ENCODE data around the gene HMG20A.

HMG20A gene

DNA sequence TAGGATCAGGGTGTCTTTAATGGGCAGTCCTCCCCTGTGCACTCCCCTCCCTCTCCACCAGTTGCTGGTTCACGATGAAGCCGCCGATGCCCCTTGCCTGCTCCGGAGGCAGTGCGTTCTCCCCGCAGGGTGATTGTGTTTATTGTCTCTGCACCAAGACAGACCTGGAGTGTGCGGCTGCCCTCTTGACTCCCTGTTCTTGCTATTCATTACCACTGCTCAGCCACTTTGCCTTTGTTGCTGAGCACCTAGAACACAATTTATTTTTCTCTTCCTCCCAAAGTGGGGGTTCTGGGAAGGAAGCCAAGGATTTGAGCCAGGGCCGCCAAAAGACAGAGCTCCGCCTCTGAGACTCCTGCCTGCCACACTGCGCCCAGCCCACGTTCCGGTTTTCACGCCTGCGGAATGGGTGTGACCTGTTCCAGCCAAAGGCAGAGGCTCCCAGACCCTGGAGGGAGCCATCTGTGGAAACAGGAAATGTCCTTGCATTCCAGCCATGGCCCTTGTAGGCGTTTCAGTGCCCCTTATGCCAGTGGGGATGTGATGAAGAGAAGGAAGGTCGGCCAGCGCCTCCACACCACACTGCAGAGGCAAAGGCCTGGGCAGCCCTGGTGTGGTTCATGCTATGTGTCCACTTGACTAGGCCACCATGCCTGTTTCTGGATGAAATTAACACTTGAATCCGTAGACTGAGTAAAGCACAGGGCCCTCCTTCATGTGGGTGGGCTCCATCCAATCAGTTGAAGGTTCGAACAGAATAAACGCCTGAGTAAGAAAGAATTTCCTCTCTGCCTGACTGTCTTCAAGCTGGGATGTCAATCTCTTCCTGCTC, 85.8 kb downstream of the HMG20A start:
- TF ChIP-seq FOXP2 (optimal IDR thresholded peaks at IDR 0.05; ENCODE audit: control extremely low read depth, extremely low read length, insufficient read depth) (no peak), POLR2AphosphoS5 (IDR thresholded peaks at IDR 0.05; ENCODE audit: borderline replicate concordance, low read depth, low read length) (no peak), EZH2 (IDR thresholded peaks at IDR 0.05) (no peak)
- H3K9ac ChIP-seq (ENCODE audit: insufficient read length), result no peak overlapping the region
- no peaks in the 10 kb centered on the region for H3K36me3 ChIP-seq (ENCODE audit: insufficient read depth, low read length)
- H3K27ac ChIP-seq, result no peak overlapping the region
- no peaks in the 10 kb centered on the region for H3K9me3 ChIP-seq (ENCODE audit: low read depth, low read length)
- no peak for DNase-seq (ENCODE audit: low read depth, low spot score)
- no peak overlapping the region for H3K4me3 ChIP-seq

DNA sequence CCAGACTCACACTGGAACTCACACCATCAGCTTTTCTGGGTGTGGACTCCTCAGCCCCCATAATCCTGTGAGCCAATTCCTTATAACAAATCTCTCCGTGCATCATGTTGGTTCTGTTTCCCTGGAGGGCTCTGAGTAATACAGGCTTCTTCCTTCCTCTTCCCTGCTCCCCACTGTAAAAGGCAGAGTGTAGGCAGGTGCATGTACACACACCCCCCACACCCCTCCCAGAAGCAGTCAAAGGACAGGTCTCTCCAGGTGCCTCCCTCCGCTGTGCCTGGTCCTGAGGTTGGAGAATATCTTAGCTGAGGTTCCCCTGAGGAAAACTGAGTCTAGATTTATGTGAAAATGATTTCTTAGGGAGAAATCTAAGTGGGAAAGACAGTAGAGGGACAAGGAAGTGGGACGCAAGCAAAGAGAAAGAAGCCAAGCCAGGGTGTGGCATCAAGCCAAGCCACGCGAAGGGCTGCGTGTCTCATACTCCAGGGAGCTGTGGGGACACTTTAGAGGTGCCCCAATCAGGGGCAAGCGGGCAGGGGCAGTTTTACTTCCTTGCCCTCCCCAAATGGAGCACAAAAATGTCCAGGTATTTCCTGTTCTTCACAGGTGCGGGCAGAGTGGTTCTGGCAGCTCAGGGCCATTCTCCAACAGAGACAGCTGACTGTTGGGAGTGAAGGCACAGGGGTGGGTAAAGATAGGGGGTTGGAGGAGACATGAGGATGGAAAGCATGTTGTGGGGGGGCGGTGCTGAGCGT, 86.6 kb downstream of the HMG20A start:
- Histone ChIP-seq H3K36me3 (ENCODE audit: insufficient read depth, low read length) (no peaks in the 10 kb centered on the region), H3K9me3 (ENCODE audit: low read depth, low read length) (no peaks in the 10 kb centered on the region), H3K4me3 (no peak overlapping the region), H3K9ac (ENCODE audit: insufficient read length) (no peak overlapping the region), H3K27ac (no peak overlapping the region)
- DNase-seq (ENCODE audit: low read depth, low spot score), result no peak
- TF ChIP-seq POLR2AphosphoS5 (IDR thresholded peaks at IDR 0.05; ENCODE audit: borderline replicate concordance, low read depth, low read length) (no peak), FOXP2 (optimal IDR thresholded peaks at IDR 0.05; ENCODE audit: control extremely low read depth, extremely low read length, insufficient read depth) (no peak)

DNA sequence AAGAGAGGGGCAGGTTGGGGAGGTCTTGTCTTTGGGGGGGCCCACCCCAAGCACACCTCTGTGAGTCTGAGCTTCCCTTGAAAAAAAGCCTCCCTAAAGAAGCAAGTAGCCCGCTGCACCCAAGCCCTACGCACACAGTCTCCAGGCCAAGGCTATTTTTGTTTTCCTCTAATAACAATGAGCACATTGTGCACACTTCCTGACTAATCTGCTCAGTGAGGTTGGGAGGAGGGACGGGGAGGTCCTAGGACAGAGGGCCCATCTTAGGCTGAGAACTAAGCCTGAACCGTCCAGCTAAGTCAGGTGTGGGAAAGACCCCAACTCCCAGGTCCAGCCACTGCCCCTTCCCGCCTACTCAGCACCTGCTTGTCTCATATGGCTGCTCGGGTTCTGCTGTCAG, 87.2 kb downstream of the HMG20A start:
- H3K4me3 ChIP-seq, result no peak overlapping the region
- no peaks in the 10 kb centered on the region for H3K36me3 ChIP-seq (ENCODE audit: insufficient read depth, low read length)
- no peaks in the 10 kb centered on the region for H3K9me3 ChIP-seq (ENCODE audit: low read depth, low read length)
- TF ChIP-seq EZH2 (IDR thresholded peaks at IDR 0.05) (no peak), POLR2AphosphoS5 (IDR thresholded peaks at IDR 0.05; ENCODE audit: borderline replicate concordance, low read depth, low read length) (no peak), FOXP2 (optimal IDR thresholded peaks at IDR 0.05; ENCODE audit: control extremely low read depth, extremely low read length, insufficient read depth) (no peak)
- no peak overlapping the region for H3K27ac ChIP-seq
- H3K9ac ChIP-seq (ENCODE audit: insufficient read length), result no peak overlapping the region
- DNase-seq (ENCODE audit: low read depth, low spot score), result no peak

DNA sequence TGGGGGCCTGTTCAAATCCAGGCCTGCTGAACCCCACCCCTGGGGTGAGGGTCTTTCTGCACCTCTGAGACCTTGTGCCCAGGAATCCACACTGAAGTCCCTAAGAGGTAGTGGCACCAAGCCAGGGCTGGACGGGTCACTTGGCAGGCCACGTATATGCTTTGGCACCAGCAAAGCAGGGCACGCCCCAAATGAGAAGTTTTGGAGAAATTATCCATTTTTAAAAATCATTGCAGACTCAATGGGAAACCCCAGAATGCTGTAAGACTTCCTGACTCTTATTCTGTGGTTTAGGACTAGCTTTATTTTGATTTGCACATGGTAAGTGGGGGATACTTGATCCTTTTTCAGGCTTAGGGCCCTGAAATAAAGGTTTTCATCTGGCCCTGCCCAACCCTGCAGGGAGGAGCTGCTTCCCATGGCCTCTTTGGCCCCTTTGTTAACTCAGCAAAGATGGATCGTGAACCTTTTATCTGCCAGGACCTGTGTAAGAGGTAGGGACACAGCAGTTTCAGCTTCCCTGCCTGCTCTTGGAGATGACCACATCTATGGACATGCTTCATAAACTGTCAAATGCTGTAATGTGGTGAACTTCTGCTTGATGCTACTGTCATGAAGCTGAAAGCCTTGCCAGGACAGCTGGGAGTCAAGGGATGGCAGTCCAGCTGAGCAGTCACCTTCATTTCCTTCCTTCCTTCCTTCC, 88.0 kb downstream of the HMG20A start:
- H3K27ac ChIP-seq, result no peak overlapping the region
- no peak overlapping the region for H3K4me3 ChIP-seq
- DNase-seq (ENCODE audit: low read depth, low spot score), result no peak
- no peaks in the 10 kb centered on the region for H3K9me3 ChIP-seq (ENCODE audit: low read depth, low read length)
- H3K36me3 ChIP-seq (ENCODE audit: insufficient read depth, low read length), result no peaks in the 10 kb centered on the region
- no peak overlapping the region for H3K9ac ChIP-seq (ENCODE audit: insufficient read length)
- TF ChIP-seq POLR2AphosphoS5 (IDR thresholded peaks at IDR 0.05; ENCODE audit: borderline replicate concordance, low read depth, low read length), result no peak

DNA sequence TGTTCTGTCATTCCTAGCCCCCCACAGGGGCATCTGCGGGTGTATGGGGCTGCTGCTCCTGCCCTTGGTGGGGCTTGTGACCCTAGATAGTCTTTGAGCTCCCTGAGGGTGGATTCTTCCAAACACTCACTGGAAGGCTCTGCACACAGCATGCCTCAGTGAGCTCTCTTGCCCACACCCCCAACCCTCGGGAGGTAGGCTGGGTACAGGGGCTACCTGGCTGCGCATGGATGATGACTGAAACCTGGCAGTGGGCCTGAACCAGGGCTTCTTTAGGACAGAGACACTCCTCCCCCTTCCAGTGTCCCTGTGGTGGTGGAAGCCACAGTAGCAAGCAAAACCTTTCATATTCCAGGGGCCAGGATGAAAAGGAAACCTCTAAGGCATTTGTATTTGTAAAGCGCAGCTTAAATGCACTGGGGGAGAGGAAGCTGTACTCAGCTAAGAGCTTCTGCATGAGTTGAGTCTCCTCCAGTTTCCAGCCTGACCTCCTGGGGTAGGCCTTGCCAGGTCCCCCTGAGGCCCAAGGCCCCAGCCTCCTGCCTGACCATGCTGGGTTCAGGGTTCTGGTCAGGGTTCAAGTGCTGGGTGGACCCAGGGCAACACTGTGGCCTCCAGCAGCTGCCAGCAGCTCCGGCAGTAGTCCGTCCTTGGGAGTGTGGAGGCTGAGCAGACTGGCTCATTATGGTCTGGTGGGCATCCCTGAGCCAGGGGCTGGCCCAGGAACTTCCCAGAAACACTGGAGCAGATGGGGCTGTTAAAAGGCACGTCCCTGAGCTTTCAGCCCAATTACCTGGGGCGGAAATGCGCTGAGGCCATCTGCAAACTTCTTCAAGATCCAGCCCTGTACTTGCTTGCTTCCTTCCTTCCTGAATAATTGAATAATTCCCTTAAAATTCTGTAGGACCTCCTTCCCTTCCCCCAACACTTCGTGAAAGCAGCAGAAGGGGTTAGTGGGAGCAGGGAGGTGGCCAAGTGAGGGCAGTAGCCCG, 89.7 kb downstream of the HMG20A start:
- Histone ChIP-seq H3K27ac (no peak overlapping the region), H3K9me3 (ENCODE audit: low read depth, low read length) (no peaks in the 10 kb centered on the region)
- TF ChIP-seq EZH2 (IDR thresholded peaks at IDR 0.05) (no peak), FOXP2 (optimal IDR thresholded peaks at IDR 0.05; ENCODE audit: control extremely low read depth, extremely low read length, insufficient read depth) (no peak), POLR2AphosphoS5 (IDR thresholded peaks at IDR 0.05; ENCODE audit: borderline replicate concordance, low read depth, low read length) (no peak)

DNA sequence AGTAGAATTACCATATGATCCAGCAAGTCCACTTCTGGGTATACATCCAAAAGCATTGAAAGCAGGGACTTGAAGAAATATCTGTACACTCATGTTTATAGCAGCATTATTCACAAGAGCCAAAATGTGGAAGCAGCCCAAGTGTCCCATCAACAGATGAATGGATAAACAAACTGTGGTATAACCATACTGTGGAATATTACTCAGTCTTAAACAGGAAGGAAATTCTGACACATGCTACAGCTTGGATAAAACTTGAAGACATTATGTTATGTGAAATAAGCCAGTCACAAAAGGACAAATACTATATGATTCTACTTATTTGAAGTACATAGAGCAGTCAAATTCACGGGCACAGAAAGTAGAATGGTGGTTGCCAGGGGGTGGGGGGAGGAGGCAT, 91.2 kb downstream of the HMG20A start:
- no peak for TF ChIP-seq FOXP2 (optimal IDR thresholded peaks at IDR 0.05; ENCODE audit: control extremely low read depth, extremely low read length, insufficient read depth)
- no peak for TF ChIP-seq EZH2 (IDR thresholded peaks at IDR 0.05)
- DNase-seq (ENCODE audit: low read depth, low spot score), result no peak
- Histone ChIP-seq H3K9me3 (ENCODE audit: low read depth, low read length) (no peaks in the 10 kb centered on the region), H3K36me3 (ENCODE audit: insufficient read depth, low read length) (no peaks in the 10 kb centered on the region), H3K4me3 (no peak overlapping the region), H3K27ac (no peak overlapping the region), H3K9ac (ENCODE audit: insufficient read length) (no peak overlapping the region)

More for the DNA sequence above, 89.7 kb downstream of the HMG20A start:
- DNase-seq (ENCODE audit: low read depth, low spot score), result no peak
- Histone ChIP-seq H3K36me3 (ENCODE audit: insufficient read depth, low read length) (no peaks in the 10 kb centered on the region), H3K4me3 (no peak overlapping the region), H3K9ac (ENCODE audit: insufficient read length) (no peak overlapping the region)

DNA sequence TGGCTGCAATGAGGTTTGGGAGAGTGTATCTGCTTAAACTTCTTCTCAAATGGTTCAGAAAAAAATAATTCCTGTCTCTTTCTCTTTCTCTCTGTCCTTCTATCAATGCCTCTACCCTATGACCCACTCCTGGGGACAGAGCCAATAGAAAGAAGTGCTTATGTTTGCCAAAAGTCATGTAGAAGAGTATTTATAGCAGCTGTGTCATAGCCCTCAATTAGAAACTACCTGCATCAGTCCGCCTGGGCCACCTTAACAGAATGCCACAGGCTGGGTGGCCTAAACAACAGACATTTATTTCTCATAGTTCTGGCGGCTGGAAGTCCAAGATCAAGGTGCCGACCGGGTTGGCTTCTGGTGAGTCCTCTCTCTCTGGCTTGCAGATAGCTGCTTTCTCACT, 92.5 kb downstream of the HMG20A start:
- no peak overlapping the region for H3K27ac ChIP-seq
- TF ChIP-seq FOXP2 (optimal IDR thresholded peaks at IDR 0.05; ENCODE audit: control extremely low read depth, extremely low read length, insufficient read depth) (no peak), EZH2 (IDR thresholded peaks at IDR 0.05) (no peak), POLR2AphosphoS5 (IDR thresholded peaks at IDR 0.05; ENCODE audit: borderline replicate concordance, low read depth, low read length) (no peak)
- no peaks in the 10 kb centered on the region for H3K9me3 ChIP-seq (ENCODE audit: low read depth, low read length)
- no peak for DNase-seq (ENCODE audit: low read depth, low spot score)
- no peak overlapping the region for H3K4me3 ChIP-seq
- no peak overlapping the region for H3K9ac ChIP-seq (ENCODE audit: insufficient read length)
- H3K36me3 ChIP-seq (ENCODE audit: insufficient read depth, low read length), result no peaks in the 10 kb centered on the region
